Activated gamma-delta T cell treated with Interleukin-2 at 50 U/mL for 16 hours (primary cell): ENCODE data around the gene PRKAB2.
"Not testable (repeated sequence)": the region's sequence is repeated elsewhere in the genome, so short reads cannot be mapped to it uniquely, and the experiment has no call there.

Source experiments
- DNase-seq: peaks from one replicate; pipeline ENCODE4 v3.0.0-alpha.2; 2020

PRKAB2 gene

GRCh38 chr1:147171399-147172167 is 687 bp downstream of the PRKAB2 start:
- no peak for DNase-seq

GRCh38 chr1:147169840-147170674 is 2.2 kb downstream of the PRKAB2 start:
- no peak for DNase-seq

DNA sequence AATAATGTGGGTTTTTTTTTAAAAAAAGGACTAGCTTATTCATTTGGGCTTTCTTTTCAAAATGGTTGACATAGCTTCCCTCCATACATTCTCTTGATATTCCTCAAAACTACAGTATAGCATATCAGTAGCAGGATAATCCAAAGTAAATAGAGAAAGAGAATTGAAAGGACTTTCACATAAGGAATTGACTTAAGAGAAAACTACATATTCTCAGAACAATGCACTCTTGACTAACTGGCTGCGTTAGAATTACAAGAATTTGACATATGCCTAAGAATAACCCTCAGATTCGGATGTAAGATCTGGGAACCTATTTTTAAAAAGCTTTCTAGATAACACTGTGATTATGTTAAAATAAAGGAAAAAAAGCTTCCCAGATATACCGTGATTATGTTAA is 3.1 kb downstream of the PRKAB2 start:
- no peak for DNase-seq

DNA sequence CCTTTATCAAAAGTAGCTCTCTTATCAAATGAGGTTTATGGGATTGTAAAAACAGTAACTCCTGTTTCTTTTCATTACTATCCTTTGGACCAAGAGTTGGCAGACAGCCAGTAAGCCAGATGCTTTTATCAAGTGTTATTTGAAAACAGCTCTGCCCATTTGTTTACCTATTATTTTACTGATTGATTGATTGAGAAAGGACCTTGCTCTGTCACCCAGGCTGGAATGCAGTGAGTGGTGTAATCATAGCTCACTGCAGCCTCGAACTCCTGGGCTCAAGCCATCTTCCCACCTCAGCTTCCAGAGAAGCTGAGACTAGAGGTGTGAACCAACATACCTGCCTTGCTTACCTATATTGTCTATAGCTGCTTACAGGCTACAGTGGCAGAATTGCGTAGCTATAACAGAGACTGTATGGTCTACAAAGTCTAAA is 3.6 kb downstream of the PRKAB2 start:
- no peak for DNase-seq

GRCh38 chr1:147167365-147167764 is 4.9 kb downstream of the PRKAB2 start:
- no peak for DNase-seq

DNA sequence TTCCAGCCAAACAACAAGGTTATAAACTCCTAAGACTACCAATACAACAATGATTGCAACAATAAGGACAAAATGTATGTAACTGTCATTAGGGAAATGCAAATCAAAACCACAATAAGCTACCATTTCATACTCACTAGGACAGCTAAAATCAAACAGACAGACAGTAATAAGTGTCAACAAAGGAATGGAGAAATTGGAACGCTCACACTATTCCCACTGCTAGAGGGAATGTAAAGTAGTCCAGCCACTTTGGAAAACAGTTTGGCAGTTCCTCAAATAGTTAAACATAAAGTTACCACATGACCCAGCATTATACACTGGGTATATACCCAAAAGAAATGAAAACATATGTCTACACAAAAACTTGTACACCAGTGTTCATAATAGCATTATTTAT is 9.3 kb downstream of the PRKAB2 start:
- DNase-seq = no peak

GRCh38 chr1:147162093-147162492 is 10.2 kb downstream of the PRKAB2 start:
- DNase-seq = no peak

DNA sequence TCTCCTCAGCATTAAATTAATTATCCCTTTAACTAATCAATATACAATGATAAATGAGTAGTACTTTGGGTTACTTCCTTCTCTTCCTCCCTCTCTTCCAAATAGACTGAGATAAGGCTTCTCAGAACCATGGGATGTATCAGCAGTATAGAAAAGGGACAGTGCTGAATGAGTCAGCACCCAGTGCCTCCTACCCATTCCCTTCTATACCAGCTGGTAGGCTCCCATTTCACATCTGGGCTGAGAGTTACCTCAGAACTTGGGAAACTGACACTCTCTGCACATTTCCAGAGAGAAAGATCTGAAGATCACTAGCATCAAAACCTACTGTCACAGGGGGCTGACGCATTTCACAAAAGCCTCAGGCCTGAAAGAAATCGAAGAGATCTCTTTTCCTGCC is 15.2 kb downstream of the PRKAB2 start:
- not testable (repeated sequence) for DNase-seq

GRCh38 chr1:147156642-147157041 is 15.6 kb downstream of the PRKAB2 start:
- DNase-seq = no peak

GRCh38 chr1:147152772-147153171 is 19.5 kb downstream of the PRKAB2 start:
- DNase-seq = no peak

DNA sequence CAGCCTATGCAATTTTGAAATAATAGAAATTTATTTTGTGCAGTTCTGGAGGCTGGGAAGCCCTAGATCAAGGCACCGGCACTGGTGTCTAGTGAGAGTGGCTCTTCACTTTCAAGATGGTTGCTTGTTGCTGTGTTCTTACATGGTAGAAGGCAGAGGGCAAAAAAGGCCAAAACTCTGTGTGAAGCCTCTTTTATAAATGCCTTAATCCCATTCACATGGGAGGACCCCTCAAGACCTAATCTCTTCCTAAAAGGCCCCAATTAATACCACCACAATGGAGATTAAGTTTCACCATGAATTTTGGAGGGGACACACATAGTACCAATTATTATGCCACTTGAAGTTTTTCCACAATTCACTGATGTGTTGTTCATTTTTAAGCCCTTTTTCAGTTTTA is 21.0 kb downstream of the PRKAB2 start:
- no peak for DNase-seq

DNA sequence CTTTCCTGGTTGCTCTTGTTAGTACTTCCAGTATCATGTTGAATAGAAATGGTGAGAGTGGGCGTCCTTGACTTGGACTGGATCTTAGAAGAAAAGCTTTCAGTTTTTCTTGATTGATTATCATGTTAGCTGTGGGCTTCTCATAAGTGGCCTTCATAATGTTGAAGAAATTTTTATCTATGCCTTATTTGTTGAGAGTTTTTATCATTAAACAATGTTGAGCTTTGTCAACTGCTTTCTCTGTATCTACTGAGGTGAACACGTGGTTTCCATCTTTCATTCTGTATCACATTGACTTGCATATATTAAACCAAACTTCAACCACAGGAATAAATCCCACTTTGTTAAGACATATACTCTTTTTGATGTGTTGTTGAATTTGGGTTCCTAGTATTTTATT is 29.4 kb downstream of the PRKAB2 start:
- DNase-seq = no peak

GRCh38 chr1:147130721-147131120 is 41.5 kb downstream of the PRKAB2 start:
- DNase-seq = not testable (repeated sequence)

- DNase-seq = no peak
Measured at GRCh38 chr1:147129116-147129873, 43.0 kb downstream of the PRKAB2 start.

DNA sequence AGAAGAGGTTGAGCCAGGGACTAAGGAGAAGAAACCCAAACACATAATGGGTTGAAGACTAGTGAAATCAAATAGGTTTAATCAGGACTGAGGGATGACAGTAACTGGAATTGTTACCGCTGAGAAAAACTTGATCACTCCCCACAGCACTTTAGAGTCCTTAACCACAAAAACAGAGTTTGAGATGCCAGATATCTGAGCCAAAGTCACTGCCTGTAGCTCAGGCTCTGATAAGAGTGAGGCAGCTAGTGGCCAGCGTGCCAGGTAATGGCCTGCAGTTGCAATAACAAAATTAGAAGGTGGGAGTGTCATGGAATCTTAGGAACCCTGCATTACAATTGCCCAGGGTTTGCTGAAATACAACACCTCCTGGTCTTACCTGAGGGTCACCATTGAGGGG is 48.0 kb downstream of the PRKAB2 start:
- no peak for DNase-seq

DNA sequence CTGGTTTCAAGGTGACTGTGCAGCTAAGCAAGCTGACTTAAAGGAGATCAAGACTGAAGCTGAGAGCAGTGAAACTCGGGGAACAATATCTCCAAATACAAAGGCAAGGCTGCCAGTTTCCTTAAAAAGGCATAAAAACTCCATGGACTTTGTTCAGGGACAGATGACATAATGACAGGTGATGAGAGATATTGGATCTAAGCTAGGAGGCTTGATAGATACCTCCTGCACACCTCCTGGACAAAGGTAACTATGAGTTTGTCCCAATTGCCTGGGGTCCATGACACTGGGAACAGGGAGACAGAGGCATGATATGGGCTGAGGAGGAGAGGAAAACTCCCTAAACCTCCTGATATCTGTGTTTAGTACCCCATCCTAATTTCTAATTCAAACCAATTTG is 55.2 kb downstream of the PRKAB2 start:
- DNase-seq = no peak

DNA sequence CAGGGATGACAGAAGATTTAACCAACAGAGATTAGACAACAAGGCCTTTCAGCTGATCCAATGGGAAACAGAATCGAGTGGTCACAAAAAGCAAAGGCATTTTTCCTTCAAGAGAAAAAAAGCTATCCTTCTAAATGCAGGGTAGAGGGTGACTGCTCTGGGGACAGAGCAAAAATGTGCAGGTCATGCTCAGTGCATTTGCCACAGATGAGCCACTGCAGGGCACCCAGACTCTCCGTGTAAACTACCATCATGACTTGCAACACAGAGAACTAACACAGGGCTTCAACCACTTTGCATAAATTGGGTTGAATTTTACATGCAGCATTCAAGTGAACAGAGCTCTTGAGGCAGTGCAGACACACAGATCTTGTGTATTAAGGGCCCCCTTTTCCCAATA is 56.8 kb downstream of the PRKAB2 start:
- no peak for DNase-seq

- not testable (repeated sequence) for DNase-seq
Measured at GRCh38 chr1:147115079-147115478, 57.2 kb downstream of the PRKAB2 start.

GRCh38 chr1:147114353-147114752 is 57.9 kb downstream of the PRKAB2 start:
- not testable (repeated sequence) for DNase-seq

GRCh38 chr1:147111381-147112130 is 60.7 kb downstream of the PRKAB2 start:
- DNase-seq = no peak

DNA sequence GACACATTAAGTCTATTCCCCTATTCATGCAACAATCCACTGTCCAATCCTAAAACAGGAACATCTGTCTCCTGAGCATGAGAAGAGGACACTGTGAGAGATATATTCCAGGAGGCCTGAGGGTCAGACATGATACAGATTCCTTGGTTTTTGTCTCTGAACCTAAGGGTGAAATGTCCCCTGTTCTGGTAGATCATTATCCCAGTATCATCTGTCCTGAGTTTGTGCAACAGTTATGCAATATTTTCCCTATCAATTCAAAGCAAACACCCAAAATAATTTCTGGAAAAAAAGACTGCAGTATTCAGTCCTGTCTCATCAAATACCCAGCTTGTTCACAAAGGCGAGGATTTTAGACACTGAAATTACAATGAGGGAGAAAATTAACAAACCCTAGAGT is 61.4 kb downstream of the PRKAB2 start:
- no peak for DNase-seq

GRCh38 chr1:147110434-147110833 is 61.8 kb downstream of the PRKAB2 start:
- no peak for DNase-seq

GRCh38 chr1:147109762-147110161 is 62.5 kb downstream of the PRKAB2 start:
- no peak for DNase-seq
